Prostate gland (tissue), 2 donors: ENCODE data around the gene RPL13. TPM values are rescaled to one million over a fixed set of nuclear protein-coding genes. Genes with fewer than 3 reads are reported as not detected.
"Not testable (repeated sequence)": the region's sequence is repeated elsewhere in the genome, so short reads cannot be mapped to it uniquely, and the experiment has no call there.

Experiments used
- DNase-seq: peaks from one replicate; pipeline ENCODE4 v3.0.0-alpha.2; 2019; ENCODE audit warnings: low spot score
- H3K27ac ChIP-seq, 2 donors: fragments of 200-600 bp; sonication (generic); 2 replicates each; pipeline ENCODE4 v1.5.1; 2017 to 2019
- H3K27me3 ChIP-seq: fragments of 200-600 bp; sonication (generic); replicated peaks from 2 replicates; pipeline ENCODE4 v1.5.1; 2019; ENCODE audit not compliant: insufficient read depth
- H3K36me3 ChIP-seq, 2 donors: fragments of 200-600 bp; sonication (generic); 1 replicate in 1 of 2; 2 replicates in 1 of 2; pipeline versions ENCODE4 v1.5.1 to v1.8.1; 2017 to 2019
- H3K4me1 ChIP-seq: fragments of 200-600 bp; sonication (generic); replicated peaks from 2 replicates; pipeline ENCODE4 v1.5.1; 2019
- H3K4me3 ChIP-seq, 2 donors: fragments of 200-600 bp; sonication (generic); 2 replicates each; pipeline ENCODE4 v1.5.1; 2017 to 2019
- H3K9me3 ChIP-seq: fragments of 200-600 bp; sonication (generic); 2 replicates; pipeline ENCODE4 v1.5.1; 2017
- CTCF ChIP-seq, 4 experiments: fragments of 200-600 bp in 2 of 4; fragments of 450-650 bp in 2 of 4; sonication (generic) in 2 of 4; IDR thresholded peaks; 1 replicate in 3 of 4; 2 replicates in 1 of 4; pipeline ENCODE4 v1.5.1; 2016 to 2019; ENCODE audit warnings: antibody characterized with exemption in 4 of 4, mild to moderate bottlenecking in 2 of 4, moderate library complexity in 2 of 4
- POLR2A ChIP-seq: fragments of 450-650 bp; IDR thresholded peaks from one replicate; pipeline ENCODE4 v1.6.1; 2016; ENCODE audit warnings: antibody characterized with exemption, mild to moderate bottlenecking
- POLR2AphosphoS5 ChIP-seq: sonication (generic); formaldehyde crosslinking; IDR thresholded peaks from one replicate; pipeline ENCODE4 v1.6.1; 2017; ENCODE audit warnings: antibody characterized with exemption
- WGBS: methylation state at CpG from one replicate; pipeline ENCODE4 v1.1.5; 2018; 5-methylcytosine and 5-hydroxymethylcytosine counted together
- intact Hi-C: fragments of 100-400 bp; cut with DNase I; formaldehyde crosslinking; loops from one replicate; pipeline ENCODE4 v1.14.2; 2022
- total RNA-seq, 2 donors: library from RNA; depleted of rRNA; stranded (reverse); fragments of >200 nt; gene quantifications; one replicate each; pipeline ENCODE4 v1.1.0, GENCODE V29; 2016

Gene RPL13
- total RNA-seq, 2 donors from 2014 or later: 6,889 to 11,644 TPM

- H3K27ac ChIP-seq: no peak overlapping the region
- H3K9me3 ChIP-seq: no peaks in the 10 kb centered on the region
- intact Hi-C loops: no loop called here
- DNase-seq: no peak
- peaks cover 9% of the 10 kb centered on the region for H3K4me1 ChIP-seq
- 80% methylated on average over 7 of the region's 7 CpGs for WGBS
- H3K36me3 ChIP-seq: no peaks in the 10 kb centered on the region
- TF ChIP-seq POLR2AphosphoS5 (no peak), POLR2A (no peak), CTCF (IDR thresholded peaks at IDR 0.05) (no peak)
- no peak overlapping the region for H3K4me3 ChIP-seq
- H3K27me3 ChIP-seq: no peaks in the 10 kb centered on the region
Measured at GRCh38 chr16:89586218-89586617, 25.7 kb downstream of the RPL13 start.

- DNase-seq: no peak
- Histone ChIP-seq H3K27me3 (no peaks in the 10 kb centered on the region), H3K4me3 (no peak overlapping the region), H3K4me1 (peaks cover 9% of the 10 kb centered on the region), H3K27ac (no peak overlapping the region), H3K9me3 (no peaks in the 10 kb centered on the region), H3K36me3 (no peaks in the 10 kb centered on the region)
- whole genome bisulfite sequencing: 80% methylated on average over 9 of the region's 25 CpGs
- intact Hi-C loops: no loop called here
- no peak for TF ChIP-seq POLR2AphosphoS5
- TF ChIP-seq CTCF (IDR thresholded peaks at IDR 0.05): no peak
- TF ChIP-seq POLR2A: no peak
Measured at GRCh38 chr16:89586853-89587252, 26.4 kb downstream of the RPL13 start.

- DNase-seq, H3K9me3 ChIP-seq, H3K4me1 ChIP-seq, H3K36me3 ChIP-seq, H3K4me3 ChIP-seq, H3K27me3 ChIP-seq, intact Hi-C loops, H3K27ac ChIP-seq: not testable (repeated sequence)
- WGBS: over 99% methylated on average over 10 of the region's 36 CpGs
Measured at GRCh38 chr16:89587676-89588075, 27.2 kb downstream of the RPL13 start.

- no peak for DNase-seq
- WGBS: 91% methylated on average over 25 of the region's 26 CpGs
- intact Hi-C loops: no loop called here
- Histone ChIP-seq H3K9me3 (no peaks in the 10 kb centered on the region), H3K27me3 (no peaks in the 10 kb centered on the region), H3K4me1 (no peaks in the 10 kb centered on the region), H3K27ac (no peak overlapping the region), H3K4me3 (no peak overlapping the region), H3K36me3 (no peaks in the 10 kb centered on the region)
- TF ChIP-seq CTCF (IDR thresholded peaks at IDR 0.05) (no peak), POLR2AphosphoS5 (no peak), POLR2A (no peak)
Measured at GRCh38 chr16:89588413-89589109, 28.1 kb downstream of the RPL13 start.

GRCh38 chr16:89589241-89589926, 28.9 kb downstream of the RPL13 start:
- Histone ChIP-seq H3K36me3 (no peaks in the 10 kb centered on the region), H3K4me3 (no peak overlapping the region), H3K4me1 (no peaks in the 10 kb centered on the region), H3K27ac (no peak overlapping the region), H3K27me3 (no peaks in the 10 kb centered on the region), H3K9me3 (no peaks in the 10 kb centered on the region)
- intact Hi-C loops: no loop called here
- WGBS: 90% methylated on average over 21 of the region's 21 CpGs
- no peak for TF ChIP-seq POLR2AphosphoS5
- TF ChIP-seq POLR2A: no peak
- no peak for TF ChIP-seq CTCF (IDR thresholded peaks at IDR 0.05)
- DNase-seq: no peak
